Right lobe of liver (tissue), 6 donors: ENCODE measurements around the gene DIAPH3. TPM values are rescaled to one million over a fixed set of nuclear protein-coding genes. Genes with fewer than 3 reads are reported as not detected.
"Not testable (repeated sequence)": the region's sequence is repeated elsewhere in the genome, so short reads cannot be mapped to it uniquely, and the experiment has no call there.

Experiments
- ATAC-seq, 4 donors: fragments of 200-7000 bp; cut with Tn5 transposase; one replicate each; pipeline ENCODE4 v1.9.1; 2020; ENCODE audit warnings: mild to moderate bottlenecking in 4 of 4, moderate library complexity in 4 of 4
- DNase-seq, 3 donors: peaks; one replicate each; pipeline ENCODE4 v3.0.0-alpha.2; 2020
- H3K27ac ChIP-seq, 3 donors: fragments of 200-600 bp; one replicate each; pipeline ENCODE4 v1.8.0; 2022
- H3K27me3 ChIP-seq, 2 donors: fragments of 200-600 bp; one replicate each; pipeline ENCODE4 v1.8.0; 2022
- H3K36me3 ChIP-seq, 4 donors: fragments of 200-600 bp; sonication (generic) in 1 of 4; one replicate each; pipeline versions ENCODE4 v1.5.1 to v1.8.0; 2017 to 2022; ENCODE audit warnings: control low read depth in 1 of 4
- H3K4me1 ChIP-seq, 4 donors: fragments of 200-600 bp; sonication (generic) in 1 of 4; one replicate each; pipeline versions ENCODE4 v1.5.1 to v1.8.0; 2017 to 2022; ENCODE audit warnings: control low read depth in 1 of 4
- H3K4me3 ChIP-seq, 3 donors: fragments of 200-600 bp; one replicate each; pipeline ENCODE4 v1.8.0; 2022
- H3K9me3 ChIP-seq, 4 donors: fragments of 200-600 bp; sonication (generic) in 1 of 4; one replicate each; pipeline versions ENCODE4 v1.5.1 to v1.8.0; 2017 to 2022; ENCODE audit warnings: control low read depth in 1 of 4
- POLR2A ChIP-seq: fragments of 450-650 bp; IDR thresholded peaks from one replicate; pipeline ENCODE4 v1.6.1; 2017; ENCODE audit warnings: antibody characterized with exemption, mild to moderate bottlenecking
- WGBS: methylation state at CpG from one replicate; pipeline ENCODE4 v1.1.6; 2018; ENCODE audit warnings: low coverage, low lambda C conversion rate; ENCODE audit not compliant: insufficient coverage; ENCODE audit errors: missing lambda C conversion rate; 5-methylcytosine and 5-hydroxymethylcytosine counted together
- intact Hi-C, 2 donors: fragments of 100-400 bp; cut with DNase I; formaldehyde crosslinking; loops; one replicate each; pipeline versions ENCODE4 v1.11.2 to v1.14.1; 2022
- long read RNA-seq: library from polyadenylated mRNA; unstranded; transcript quantifications from one replicate; pipeline ENCODE4 v2.0.0, GENCODE V29; 2019
- total RNA-seq, 6 experiments: library from RNA; depleted of rRNA in 2 of 6; stranded (reverse); fragments of >200 nt in 2 of 6; fragmentation: NEBNext Ultra II Directional in 3 of 6; extraction: Animal tissue kit (Norgen Biotek cat#: 25700) in 3 of 6; gene quantifications; one replicate each; pipeline versions ENCODE4 v1.1.0 to v1.2.4, GENCODE V29; 2016 to 2023
- TF ChIP-seq, protein P1 (sequence below), 4 donors: fragments of 200-600 bp in 3 of 4; fragments of 450-650 bp in 1 of 4; IDR thresholded peaks; one replicate each; pipeline versions ENCODE4 v1.5.1 to v1.8.0; 2016 to 2022; ENCODE audit warnings: antibody characterized with exemption in 4 of 4, mild to moderate bottlenecking in 2 of 4
- donor health status: DM: no; HTN: yes; CAD: no.
- donor health status: DM: no; HTN: no; CAD: no.
- donor health status: DM: no; HTN: no; CAD: no.
- donor health status: DM: no; HTN: yes; CAD: no.
- donor health status: DM: no; HTN: yes; CAD: no.

Gene DIAPH3, protein sequence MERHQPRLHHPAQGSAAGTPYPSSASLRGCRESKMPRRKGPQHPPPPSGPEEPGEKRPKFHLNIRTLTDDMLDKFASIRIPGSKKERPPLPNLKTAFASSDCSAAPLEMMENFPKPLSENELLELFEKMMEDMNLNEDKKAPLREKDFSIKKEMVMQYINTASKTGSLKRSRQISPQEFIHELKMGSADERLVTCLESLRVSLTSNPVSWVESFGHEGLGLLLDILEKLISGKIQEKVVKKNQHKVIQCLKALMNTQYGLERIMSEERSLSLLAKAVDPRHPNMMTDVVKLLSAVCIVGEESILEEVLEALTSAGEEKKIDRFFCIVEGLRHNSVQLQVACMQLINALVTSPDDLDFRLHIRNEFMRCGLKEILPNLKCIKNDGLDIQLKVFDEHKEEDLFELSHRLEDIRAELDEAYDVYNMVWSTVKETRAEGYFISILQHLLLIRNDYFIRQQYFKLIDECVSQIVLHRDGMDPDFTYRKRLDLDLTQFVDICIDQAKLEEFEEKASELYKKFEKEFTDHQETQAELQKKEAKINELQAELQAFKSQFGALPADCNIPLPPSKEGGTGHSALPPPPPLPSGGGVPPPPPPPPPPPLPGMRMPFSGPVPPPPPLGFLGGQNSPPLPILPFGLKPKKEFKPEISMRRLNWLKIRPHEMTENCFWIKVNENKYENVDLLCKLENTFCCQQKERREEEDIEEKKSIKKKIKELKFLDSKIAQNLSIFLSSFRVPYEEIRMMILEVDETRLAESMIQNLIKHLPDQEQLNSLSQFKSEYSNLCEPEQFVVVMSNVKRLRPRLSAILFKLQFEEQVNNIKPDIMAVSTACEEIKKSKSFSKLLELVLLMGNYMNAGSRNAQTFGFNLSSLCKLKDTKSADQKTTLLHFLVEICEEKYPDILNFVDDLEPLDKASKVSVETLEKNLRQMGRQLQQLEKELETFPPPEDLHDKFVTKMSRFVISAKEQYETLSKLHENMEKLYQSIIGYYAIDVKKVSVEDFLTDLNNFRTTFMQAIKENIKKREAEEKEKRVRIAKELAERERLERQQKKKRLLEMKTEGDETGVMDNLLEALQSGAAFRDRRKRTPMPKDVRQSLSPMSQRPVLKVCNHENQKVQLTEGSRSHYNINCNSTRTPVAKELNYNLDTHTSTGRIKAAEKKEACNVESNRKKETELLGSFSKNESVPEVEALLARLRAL
- total RNA-seq = 1 to 10 TPM in 1 of 6 experiments, under 1 TPM in 4, not detected in 1; 0.10 to 1.6 (median 0.93) TPM
- long read RNA-seq = 0 reads

DNA sequence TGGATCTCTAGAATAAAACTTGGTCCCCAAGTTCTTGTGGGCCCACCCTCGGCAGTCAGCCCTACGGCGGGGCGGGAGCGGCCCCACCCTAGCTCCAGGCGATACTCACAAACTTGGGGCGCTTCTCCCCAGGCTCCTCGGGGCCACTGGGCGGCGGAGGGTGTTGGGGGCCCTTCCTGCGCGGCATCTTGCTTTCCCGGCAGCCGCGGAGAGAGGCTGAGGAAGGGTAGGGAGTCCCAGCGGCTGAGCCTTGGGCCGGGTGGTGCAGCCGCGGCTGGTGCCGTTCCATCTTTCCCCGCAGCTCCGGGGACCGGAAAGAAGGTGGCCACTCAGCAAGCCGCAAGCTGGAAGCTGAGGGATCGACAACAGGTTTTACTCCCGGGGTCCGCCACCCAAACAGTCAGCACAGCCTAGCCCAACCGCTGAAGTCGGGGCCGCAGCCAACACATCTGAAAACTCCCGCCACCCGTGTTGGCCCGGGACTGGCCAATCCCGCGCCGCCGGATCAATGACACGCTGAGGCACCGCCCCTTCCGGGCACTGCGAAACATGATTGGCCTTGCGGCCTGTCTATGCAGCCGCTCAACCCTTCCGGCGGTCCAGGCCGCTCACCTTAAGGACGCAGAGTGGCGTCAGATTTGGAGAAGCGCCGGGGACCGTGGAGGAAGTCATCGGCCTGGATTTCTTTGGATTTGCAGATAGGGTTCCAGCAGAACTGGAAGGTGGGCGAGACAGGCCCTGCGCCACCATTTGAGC is at the start of gene DIAPH3:
TSS of gene DIAPH3 (minus strand) at position 451 of the 756 bp plus-strand sequence. CDS start at position 289, 162 bp downstream.
- H3K9me3 ChIP-seq = no peaks in the 10 kb centered on the region
- H3K4me3 ChIP-seq = peak within 1 kb of the TSS; percentile 60 to 85 (median 69)
- H3K36me3 ChIP-seq = no peaks in the 10 kb centered on the region
- H3K27me3 ChIP-seq = no peaks in the 10 kb centered on the region
- DNase-seq = peak; percentile 96 to 98 (median 98)
- peaks cover 0 to 6% (median 3%) of the 10 kb centered on the region in 4 donors for H3K4me1 ChIP-seq
- TF ChIP-seq POLR2A = peak; percentile 88
- TF ChIP-seq, protein P1, sequence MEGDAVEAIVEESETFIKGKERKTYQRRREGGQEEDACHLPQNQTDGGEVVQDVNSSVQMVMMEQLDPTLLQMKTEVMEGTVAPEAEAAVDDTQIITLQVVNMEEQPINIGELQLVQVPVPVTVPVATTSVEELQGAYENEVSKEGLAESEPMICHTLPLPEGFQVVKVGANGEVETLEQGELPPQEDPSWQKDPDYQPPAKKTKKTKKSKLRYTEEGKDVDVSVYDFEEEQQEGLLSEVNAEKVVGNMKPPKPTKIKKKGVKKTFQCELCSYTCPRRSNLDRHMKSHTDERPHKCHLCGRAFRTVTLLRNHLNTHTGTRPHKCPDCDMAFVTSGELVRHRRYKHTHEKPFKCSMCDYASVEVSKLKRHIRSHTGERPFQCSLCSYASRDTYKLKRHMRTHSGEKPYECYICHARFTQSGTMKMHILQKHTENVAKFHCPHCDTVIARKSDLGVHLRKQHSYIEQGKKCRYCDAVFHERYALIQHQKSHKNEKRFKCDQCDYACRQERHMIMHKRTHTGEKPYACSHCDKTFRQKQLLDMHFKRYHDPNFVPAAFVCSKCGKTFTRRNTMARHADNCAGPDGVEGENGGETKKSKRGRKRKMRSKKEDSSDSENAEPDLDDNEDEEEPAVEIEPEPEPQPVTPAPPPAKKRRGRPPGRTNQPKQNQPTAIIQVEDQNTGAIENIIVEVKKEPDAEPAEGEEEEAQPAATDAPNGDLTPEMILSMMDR (IDR thresholded peaks at IDR 0.05) = no peak
- ATAC-seq = peak; percentile 100
- intact Hi-C loops = no loop called here
- no CpG with 5 or more reads among the region's 54 CpGs for WGBS
- peak within 1 kb of the TSS; percentile 66 to 86 (median 70) for H3K27ac ChIP-seq

DNA sequence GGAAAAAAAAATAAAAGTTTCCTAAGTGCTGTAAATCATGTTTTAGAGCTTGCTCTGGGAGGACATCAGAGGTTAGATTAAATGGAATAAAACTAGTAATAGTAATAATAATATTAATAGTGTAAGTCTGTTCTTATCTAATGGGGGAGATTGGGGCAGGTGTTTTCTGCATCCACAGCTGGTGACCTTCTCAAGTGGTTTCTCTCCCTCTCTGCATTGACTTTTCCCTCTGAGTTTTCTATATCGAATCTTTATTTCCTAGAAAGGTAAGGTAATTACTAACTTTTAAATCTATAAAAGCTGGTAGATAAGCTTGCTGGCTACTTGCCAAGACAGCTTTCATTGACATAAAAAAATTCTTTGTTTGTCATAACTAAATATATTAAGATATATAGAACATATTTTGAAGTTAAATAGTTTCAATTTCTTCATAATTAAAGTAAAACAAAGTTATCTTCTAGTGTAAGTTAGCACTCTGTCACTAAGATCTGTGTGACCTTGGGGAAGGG is 49.6 kb upstream of the DIAPH3 start:
- Histone ChIP-seq H3K4me1 (no peaks in the 10 kb centered on the region), H3K4me3 (no peak overlapping the region), H3K9me3 (no peaks in the 10 kb centered on the region), H3K27me3 (no peaks in the 10 kb centered on the region), H3K36me3 (no peaks in the 10 kb centered on the region), H3K27ac (no peak overlapping the region)
- intact Hi-C loops = no loop called here
- no peak for TF ChIP-seq POLR2A
- 63% methylated on average over 1 of the region's 1 CpG for WGBS
- ATAC-seq = no peak
- no peak for DNase-seq

DNA sequence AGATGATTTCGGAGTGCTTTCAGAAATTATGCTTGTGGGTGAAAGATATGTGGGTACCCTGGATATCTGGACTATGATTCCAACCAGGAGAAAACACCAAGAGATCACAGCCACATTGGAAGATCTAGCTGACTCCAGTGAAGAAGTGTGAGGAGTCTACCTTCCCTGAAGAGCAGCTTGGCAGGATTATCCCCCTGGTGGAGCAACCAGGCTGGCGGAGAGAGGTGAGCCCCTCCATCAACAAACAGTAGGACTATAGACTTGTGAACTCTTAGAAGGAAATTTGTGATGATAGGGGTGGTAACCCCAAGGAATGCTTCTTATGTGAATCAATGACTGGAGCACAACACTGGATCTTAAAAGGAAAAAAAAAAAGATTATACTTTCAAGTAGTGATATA is 47.8 kb upstream of the DIAPH3 start:
- H3K4me3 ChIP-seq = no peak overlapping the region
- intact Hi-C loops = no loop called here
- WGBS = 56% methylated on average over 2 of the region's 2 CpGs
- ATAC-seq (no peak), DNase-seq (no peak)
- H3K27ac ChIP-seq = no peak overlapping the region
- H3K27me3 ChIP-seq = no peaks in the 10 kb centered on the region
- no peaks in the 10 kb centered on the region for H3K4me1 ChIP-seq
- TF ChIP-seq, protein P1 (IDR thresholded peaks at IDR 0.05) = no peak
- TF ChIP-seq POLR2A = no peak
- H3K36me3 ChIP-seq = no peaks in the 10 kb centered on the region
- H3K9me3 ChIP-seq = no peaks in the 10 kb centered on the region

DNA sequence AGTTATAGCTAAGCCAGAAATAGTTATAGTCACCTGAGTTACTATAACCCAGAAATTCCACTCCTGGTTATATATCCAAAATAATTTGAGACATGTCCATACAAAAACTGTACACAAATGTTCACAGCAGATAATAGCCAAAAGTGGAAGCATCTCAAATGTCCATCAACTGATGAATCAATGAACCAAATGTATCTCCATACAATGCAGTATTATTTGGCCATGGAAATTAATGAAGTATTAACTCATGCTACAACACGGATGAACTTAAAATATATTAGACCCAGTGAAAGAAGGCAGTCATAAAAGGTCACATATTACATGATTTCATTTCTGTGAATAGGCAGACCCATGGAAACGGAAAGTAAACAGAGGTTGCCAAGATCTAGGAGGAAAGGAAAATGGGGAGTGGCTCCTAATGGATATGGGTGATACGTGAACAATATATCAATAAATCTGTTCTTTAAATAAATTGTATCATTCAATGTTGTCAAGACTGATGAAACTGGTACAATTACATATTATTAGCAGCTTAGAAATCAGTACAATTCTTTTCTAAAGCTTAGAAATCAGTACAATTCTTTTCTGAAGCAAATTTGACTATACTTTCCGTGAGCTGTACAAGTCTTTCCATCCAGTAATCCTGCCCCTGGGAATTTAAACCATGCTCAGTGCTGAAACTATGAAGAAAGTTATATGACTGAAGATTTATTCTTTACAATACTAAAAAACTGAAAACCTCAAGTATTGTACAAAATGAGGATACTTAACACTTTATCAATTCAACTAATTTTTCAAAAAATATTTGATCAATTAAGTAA is 47.0 kb upstream of the DIAPH3 start:
- no peak for ATAC-seq
- 46% methylated on average over 4 of the region's 4 CpGs for WGBS
- no peak for DNase-seq

DNA sequence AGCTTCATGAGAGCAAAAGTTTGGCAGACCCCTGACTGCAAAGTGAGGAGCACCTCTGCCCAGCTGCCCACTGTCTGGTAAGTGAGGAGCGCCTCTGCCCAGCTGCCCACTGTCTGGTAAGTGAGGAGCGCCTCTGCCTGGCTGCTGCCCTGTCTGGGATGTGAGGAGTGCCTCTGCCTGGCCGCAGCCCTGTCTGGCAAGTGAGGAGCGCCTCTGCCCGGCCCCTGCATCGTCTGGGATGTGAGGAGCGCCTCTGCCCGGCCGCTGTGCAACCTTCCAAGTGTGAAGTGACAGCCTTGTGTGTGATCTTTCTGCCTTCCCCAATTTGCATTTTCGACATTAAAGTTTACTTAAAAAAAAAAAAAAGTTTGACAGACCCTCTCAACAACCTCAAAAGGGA is 41.8 kb upstream of the DIAPH3 start:
- H3K27me3 ChIP-seq, H3K9me3 ChIP-seq, H3K36me3 ChIP-seq, intact Hi-C loops, H3K4me3 ChIP-seq, H3K27ac ChIP-seq, DNase-seq, H3K4me1 ChIP-seq, ATAC-seq: not testable (repeated sequence)
- 56% methylated on average over 6 of the region's 10 CpGs for WGBS

More for the DNA sequence above, 47.0 kb upstream of the DIAPH3 start:
- intact Hi-C loops = no loop called here
- no peak for TF ChIP-seq POLR2A
- TF ChIP-seq, protein P1 (IDR thresholded peaks at IDR 0.05) = no peak
- Histone ChIP-seq H3K27me3 (no peaks in the 10 kb centered on the region), H3K9me3 (no peaks in the 10 kb centered on the region), H3K27ac (no peak overlapping the region), H3K4me1 (no peaks in the 10 kb centered on the region), H3K36me3 (no peaks in the 10 kb centered on the region), H3K4me3 (no peak overlapping the region)
